IMR-90 (cell line): ENCODE data around the gene TNNI3K.

Experiments
- BHLHE40 ChIP-seq: fragments of 150-350 bp; IDR thresholded peaks from 2 replicates; pipeline ENCODE4 v1.6.1; 2016; ENCODE audit warnings: mild to moderate bottlenecking, low read depth, low read length
- CEBPB ChIP-seq: IDR thresholded peaks from 2 replicates; pipeline ENCODE4 v1.6.1; 2012; ENCODE audit warnings: low read depth, low read length, improper control_type of control experiment
- CHD1 ChIP-seq: IDR thresholded peaks from 2 replicates; pipeline ENCODE4 v1.6.1; 2012; ENCODE audit warnings: low read depth, low read length, improper control_type of control experiment
- CTCF ChIP-seq: conservative IDR thresholded peaks from 2 replicates; pipeline ENCODE4 v1.5.1; 2012; ENCODE audit warnings: mild to moderate bottlenecking, low read depth, low read length, improper control_type of control experiment
- MAZ ChIP-seq: IDR thresholded peaks from 2 replicates; pipeline ENCODE4 v1.6.1; 2012; ENCODE audit warnings: low read depth, mild to moderate bottlenecking, low read length, improper control_type of control experiment, moderate library complexity, borderline replicate concordance
- MXI1 ChIP-seq: IDR thresholded peaks from 2 replicates; pipeline ENCODE4 v1.6.1; 2012; ENCODE audit warnings: low read depth, mild to moderate bottlenecking, low read length, moderate library complexity, borderline replicate concordance
- POLR2A ChIP-seq: IDR thresholded peaks from 2 replicates; pipeline ENCODE4 v1.6.1; 2012; ENCODE audit warnings: mild to moderate bottlenecking, low read depth, low read length
- RAD21 ChIP-seq: IDR thresholded peaks from 2 replicates; pipeline ENCODE4 v1.6.1; 2012; ENCODE audit warnings: low read length, improper control_type of control experiment
- RCOR1 ChIP-seq: IDR thresholded peaks from 2 replicates; pipeline ENCODE4 v1.6.1; 2012; ENCODE audit warnings: mild to moderate bottlenecking, low read length, improper control_type of control experiment; ENCODE audit not compliant: insufficient replicate concordance
- RFX5 ChIP-seq: IDR thresholded peaks from 2 replicates; pipeline ENCODE4 v1.8.0; 2012; ENCODE audit warnings: low read depth, mild to moderate bottlenecking, low read length, moderate library complexity
- SMC3 ChIP-seq: fragments of 150-350 bp; IDR thresholded peaks from 2 replicates; pipeline ENCODE4 v1.6.1; 2016; ENCODE audit warnings: low read depth, mild to moderate bottlenecking, antibody characterized with exemption, low read length, moderate library complexity
- USF2 ChIP-seq: fragments of 150-350 bp; IDR thresholded peaks from 2 replicates; pipeline ENCODE4 v1.6.1; 2017; ENCODE audit warnings: mild to moderate bottlenecking, antibody characterized with exemption, low read length, low read depth

GRCh38 chr1:74388855-74389254 lies 153.7 kb downstream of the TNNI3K start:
- TF ChIP-seq CTCF: no peak
- no peak for TF ChIP-seq RAD21
- no peak for TF ChIP-seq MAZ
- TF ChIP-seq POLR2A: no peak
- no peak for TF ChIP-seq BHLHE40
- no peak for TF ChIP-seq CHD1
- TF ChIP-seq RCOR1: no peak
- no peak for TF ChIP-seq USF2
- no peak for TF ChIP-seq RFX5
- TF ChIP-seq CEBPB: no peak
- no peak for TF ChIP-seq SMC3
- TF ChIP-seq MXI1: no peak
